Spleen (tissue), 11 donors: ENCODE results near the gene IDE. TPM values are rescaled to one million over a fixed set of nuclear protein-coding genes. Genes with fewer than 3 reads are reported as not detected.
"Not testable (repeated sequence)": the region's sequence is repeated elsewhere in the genome, so short reads cannot be mapped to it uniquely, and the experiment has no call there.

Source experiments
- DNase-seq: peaks from one replicate; pipeline ENCODE4 v3.0.0-alpha.2; 2020
- H3K27ac ChIP-seq, 8 donors: fragments of 200-600 bp; sonication (generic) in 7 of 8; 1 replicate in 4 of 8; 2 replicates in 4 of 8; pipeline versions ENCODE4 v1.5.0 to v1.8.0; 2016 to 2021; ENCODE audit warnings: inconsistent platforms in 4 of 8, mild to moderate bottlenecking in 4 of 8, moderate library complexity in 1 of 8
- H3K27me3 ChIP-seq, 7 donors: fragments of 200-600 bp; sonication (generic) in 6 of 7; replicated peaks in 1 of 7; 1 replicate in 4 of 7; 2 replicates in 3 of 7; pipeline versions ENCODE4 v1.5.0 to v1.8.0; 2016 to 2021; ENCODE audit warnings: inconsistent platforms in 3 of 7, mild to moderate bottlenecking in 1 of 7
- H3K36me3 ChIP-seq, 6 donors: fragments of 200-600 bp; sonication (generic) in 5 of 6; 1 replicate in 4 of 6; 2 replicates in 2 of 6; pipeline versions ENCODE4 v1.5.0 to v1.8.0; 2016 to 2021; ENCODE audit warnings: inconsistent platforms in 2 of 6
- H3K4me1 ChIP-seq, 6 donors: fragments of 200-600 bp; sonication (generic) in 5 of 6; 1 replicate in 3 of 6; 2 replicates in 3 of 6; pipeline versions ENCODE4 v1.5.0 to v1.8.0; 2016 to 2021; ENCODE audit warnings: inconsistent platforms in 3 of 6
- H3K4me3 ChIP-seq, 8 donors: fragments of 200-600 bp; sonication (generic) in 7 of 8; 1 replicate in 4 of 8; 2 replicates in 4 of 8; pipeline versions ENCODE4 v1.5.0 to v1.8.0; 2016 to 2021; ENCODE audit warnings: inconsistent platforms in 4 of 8, mild to moderate bottlenecking in 4 of 8, moderate library complexity in 2 of 8
- H3K9me3 ChIP-seq, 8 donors: fragments of 200-600 bp; sonication (generic) in 7 of 8; 1 replicate in 4 of 8; 2 replicates in 4 of 8; pipeline versions ENCODE4 v1.5.0 to v1.8.0; 2016 to 2021; ENCODE audit warnings: inconsistent platforms in 4 of 8
- POLR2A ChIP-seq, 3 donors: fragments of 450-650 bp; IDR thresholded peaks; one replicate each; pipeline ENCODE4 v1.5.1; 2017; ENCODE audit warnings: antibody characterized with exemption in 3 of 3, mild to moderate bottlenecking in 1 of 3
- POLR2AphosphoS5 ChIP-seq, 3 donors: sonication (generic); formaldehyde crosslinking; IDR thresholded peaks; one replicate each; pipeline ENCODE4 v1.5.1; 2017; ENCODE audit warnings: antibody characterized with exemption in 3 of 3
- WGBS, 5 donors: extraction: QIAGEN DNeasy Blood & Tissue Kit in 3 of 5; methylation state at CpG; one replicate each; pipeline versions ENCODE4 v1.1.5 to v1.1.7; 2013 to 2018; 5-methylcytosine and 5-hydroxymethylcytosine counted together
- intact Hi-C: fragments of 100-400 bp; cut with DNase I; formaldehyde crosslinking; loops from one replicate; pipeline ENCODE4 v1.15.0; 2023; ENCODE audit warnings: low total_unique reads
- polyA plus RNA-seq, 3 donors: library from polyadenylated mRNA; stranded (reverse); fragments of 200-250 nt; gene quantifications; one replicate each; pipeline ENCODE4 v1.2.1, GENCODE V29; 2013
- total RNA-seq, 7 donors: library from RNA; depleted of rRNA in 3 of 7; stranded (reverse); fragments of >200 nt in 3 of 7; fragmentation: NEBNext Ultra II Directional in 4 of 7; extraction: Animal tissue kit (Norgen Biotek cat#: 25700) in 4 of 7; gene quantifications; one replicate each; pipeline versions ENCODE4 v1.1.0 to v1.2.1, GENCODE V29; 2016 to 2021
- TF ChIP-seq, protein P1 (sequence below), 11 experiments: fragments of 200-600 bp in 7 of 11; fragments of 450-650 bp in 4 of 11; sonication (generic) in 4 of 11; IDR thresholded peaks in 8 of 11; conservative IDR thresholded peaks in 3 of 11; 1 replicate in 7 of 11; 2 replicates in 4 of 11; pipeline versions ENCODE4 v1.4.0 to v1.8.0; 2016 to 2021; ENCODE audit warnings: antibody characterized with exemption in 11 of 11, inconsistent platforms in 4 of 11, mild to moderate bottlenecking in 1 of 11
- donor health status: healthy with polysubstance abuse.
- donor health status: DM: no; HTN: no; CAD: no; lungs with moderate emphysema.
- donor health status: DM: no; HTN: no; CAD: no.
- donor health status: Bipolar disorder and iron deficiency.
- donor health status: healthy.
- donor health status: DM: no; HTN: no; CAD: no.
- donor health status: DM: yes; HTN: yes; CAD: no.

Gene IDE
- total and polyA plus RNA-seq, 10 donors: 4.4 to 35.2 (median 29.9) TPM

DNA sequence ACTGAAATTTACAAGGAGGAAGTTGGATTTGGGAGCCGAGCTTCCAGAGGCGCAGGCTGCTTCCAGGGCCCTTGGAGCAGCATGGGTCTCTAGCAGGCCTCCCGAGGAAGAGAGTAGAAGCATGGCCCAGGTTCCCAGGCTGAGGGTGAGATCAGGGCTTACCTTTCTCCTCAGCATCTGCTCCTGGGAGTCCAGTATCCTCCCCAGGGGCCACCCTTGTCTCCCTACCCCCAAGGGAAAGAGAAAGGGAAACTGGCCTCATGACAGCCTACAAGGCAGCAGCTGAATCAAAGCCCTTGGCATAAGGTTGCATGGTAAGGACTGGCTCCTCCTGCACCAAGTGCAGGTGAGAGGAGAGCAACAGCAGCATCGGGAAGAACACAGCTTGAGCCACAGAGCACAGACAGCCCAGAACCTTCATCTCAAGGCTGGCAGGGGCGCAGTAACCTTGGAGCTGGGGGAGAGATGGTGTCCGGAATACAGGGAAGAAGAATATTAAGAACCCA is 168.4 kb downstream of the IDE start:
- no peaks in the 10 kb centered on the region for H3K9me3 ChIP-seq
- intact Hi-C loops: no loop called here
- H3K36me3 ChIP-seq: no peaks in the 10 kb centered on the region
- no peak for DNase-seq
- H3K27me3 ChIP-seq: no peaks in the 10 kb centered on the region
- no peak overlapping the region for H3K27ac ChIP-seq
- 64 to 86% (median 75%) methylated on average over 6 of the region's 6 CpGs for WGBS, 5 donors
- TF ChIP-seq, protein P1, sequence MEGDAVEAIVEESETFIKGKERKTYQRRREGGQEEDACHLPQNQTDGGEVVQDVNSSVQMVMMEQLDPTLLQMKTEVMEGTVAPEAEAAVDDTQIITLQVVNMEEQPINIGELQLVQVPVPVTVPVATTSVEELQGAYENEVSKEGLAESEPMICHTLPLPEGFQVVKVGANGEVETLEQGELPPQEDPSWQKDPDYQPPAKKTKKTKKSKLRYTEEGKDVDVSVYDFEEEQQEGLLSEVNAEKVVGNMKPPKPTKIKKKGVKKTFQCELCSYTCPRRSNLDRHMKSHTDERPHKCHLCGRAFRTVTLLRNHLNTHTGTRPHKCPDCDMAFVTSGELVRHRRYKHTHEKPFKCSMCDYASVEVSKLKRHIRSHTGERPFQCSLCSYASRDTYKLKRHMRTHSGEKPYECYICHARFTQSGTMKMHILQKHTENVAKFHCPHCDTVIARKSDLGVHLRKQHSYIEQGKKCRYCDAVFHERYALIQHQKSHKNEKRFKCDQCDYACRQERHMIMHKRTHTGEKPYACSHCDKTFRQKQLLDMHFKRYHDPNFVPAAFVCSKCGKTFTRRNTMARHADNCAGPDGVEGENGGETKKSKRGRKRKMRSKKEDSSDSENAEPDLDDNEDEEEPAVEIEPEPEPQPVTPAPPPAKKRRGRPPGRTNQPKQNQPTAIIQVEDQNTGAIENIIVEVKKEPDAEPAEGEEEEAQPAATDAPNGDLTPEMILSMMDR (IDR thresholded peaks at IDR 0.05 in 8 of 11, conservative IDR thresholded peaks at IDR 0.05 in 3 of 11): no peak
- TF ChIP-seq POLR2A (IDR thresholded peaks at IDR 0.05) (no peak), POLR2AphosphoS5 (IDR thresholded peaks at IDR 0.05) (no peak)
- H3K4me1 ChIP-seq: no peaks in the 10 kb centered on the region
- H3K4me3 ChIP-seq: no peak overlapping the region

DNA sequence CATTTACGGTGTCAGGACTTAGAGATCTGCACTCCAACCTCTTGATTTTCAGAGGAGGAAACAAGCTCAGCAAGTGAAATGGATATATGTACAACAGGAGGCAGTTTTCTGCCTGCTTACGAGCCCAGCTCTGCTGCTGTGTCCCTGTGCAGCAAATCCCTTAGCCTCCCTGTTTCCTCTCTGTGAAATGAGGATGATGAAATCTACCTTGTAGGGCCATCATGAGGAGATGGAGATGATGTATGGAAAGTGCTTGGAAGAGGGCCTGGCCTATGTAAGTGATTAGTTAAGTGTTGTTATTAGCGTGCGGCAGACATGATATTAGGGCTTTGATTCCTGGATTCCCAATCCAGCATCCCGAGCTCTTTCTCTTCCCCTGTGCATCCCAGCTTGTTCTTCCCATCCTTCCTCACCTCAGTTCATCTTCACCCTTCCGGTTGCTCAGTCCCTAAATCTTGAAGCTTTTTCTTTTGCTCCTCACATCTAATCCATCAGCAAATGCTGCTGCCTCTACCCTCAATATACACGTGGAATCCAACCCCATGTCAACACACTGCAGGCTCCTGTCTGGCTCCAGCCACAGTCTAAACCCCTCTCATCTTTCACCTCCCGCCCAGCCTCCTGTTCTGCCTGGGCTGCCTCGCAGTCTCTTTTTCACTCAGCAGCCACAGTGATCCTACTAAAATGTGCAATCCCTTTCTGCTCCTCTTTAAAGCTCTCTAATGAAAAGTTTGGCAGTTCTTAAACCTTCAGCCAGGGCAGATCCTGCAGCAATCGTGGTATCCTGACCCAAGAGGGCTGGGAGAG is 169.1 kb downstream of the IDE start:
- Histone ChIP-seq H3K36me3 (no peaks in the 10 kb centered on the region), H3K27me3 (no peaks in the 10 kb centered on the region), H3K9me3 (peaks cover 0 to 2% (median 0%) of the 10 kb centered on the region in 8 donors), H3K4me3 (no peak overlapping the region), H3K27ac (no peak overlapping the region), H3K4me1 (no peaks in the 10 kb centered on the region)
- intact Hi-C loops: no loop called here
- DNase-seq: no peak
- WGBS, 5 donors: 62 to 77% (median 65%) methylated on average over 10 of the region's 10 CpGs
- TF ChIP-seq POLR2AphosphoS5 (IDR thresholded peaks at IDR 0.05) (no peak), POLR2A (IDR thresholded peaks at IDR 0.05) (no peak)
- TF ChIP-seq, protein P1 (IDR thresholded peaks at IDR 0.05 in 8 of 11, conservative IDR thresholded peaks at IDR 0.05 in 3 of 11): no peak

- H3K27me3 ChIP-seq, H3K27ac ChIP-seq, H3K4me1 ChIP-seq, H3K4me3 ChIP-seq, intact Hi-C loops, DNase-seq, H3K36me3 ChIP-seq: not testable (repeated sequence)
- 84 to 89% (median 87%) methylated on average over 5 of the region's 5 CpGs for WGBS, 5 donors
- H3K9me3 ChIP-seq: peaks cover 0 to 21% (median 8%) of the 10 kb centered on the region in 8 donors
Measured at GRCh38 chr10:92402234-92402633, 171.7 kb downstream of the IDE start.

Other genes with a start within 250 kb of the IDE start
- gene KIF11, start 19.0 kb upstream of the IDE start, total RNA-seq: 1 to 10 TPM; 1.8 to 7.3 (median 5.1) TPM
- gene KIF11, start 19.0 kb upstream of the IDE start, polyA plus RNA-seq: 1 to 10 TPM in 2 of 3 donors, under 1 TPM in 1; 0.93 to 4.7 (median 2.7) TPM
- gene HHEX, start 115.9 kb upstream of the IDE start, total RNA-seq: 10 to 100 TPM; 45.9 to 74.3 (median 51.9) TPM
- 10 to 100 TPM; 57.5 to 81.1 (median 79.8) TPM for gene HHEX, start 115.9 kb upstream of the IDE start, polyA plus RNA-seq